OCI-LY1 (cell line): Measurements from ENCODE around the gene PTPRM.

Source experiments
- H2AFZ ChIP-seq: fragments of 200-600 bp; sonication (generic), shearing (Covaris generic); 2 replicates; pipeline ENCODE4 v1.6.0; 2014; ENCODE audit warnings: antibody characterized with exemption, mild to moderate bottlenecking, low read length
- H3F3A ChIP-seq: fragments of 200-600 bp; sonication (generic), shearing (Covaris generic); 2 replicates; pipeline ENCODE4 v1.6.0; 2014; ENCODE audit warnings: mild to moderate bottlenecking, antibody characterized with exemption, low read length, moderate library complexity; ENCODE audit not compliant: insufficient read depth
- H3K27ac ChIP-seq: fragments of 200-600 bp; sonication (generic); 2 replicates; pipeline ENCODE4 v1.5.1; 2014; ENCODE audit warnings: low read length, mixed run types, mild to moderate bottlenecking, low read depth; ENCODE audit not compliant: poor library complexity, severe bottlenecking
- H3K27me3 ChIP-seq: fragments of 200-600 bp; sonication (generic); 2 replicates; pipeline ENCODE4 v1.6.0; 2014; ENCODE audit warnings: antibody characterized with exemption, mild to moderate bottlenecking, low read length, moderate library complexity; ENCODE audit not compliant: insufficient read depth
- H3K36me3 ChIP-seq: fragments of 200-600 bp; sonication (generic); 2 replicates; pipeline ENCODE4 v1.6.1; 2014; ENCODE audit warnings: mild to moderate bottlenecking, antibody characterized with exemption, low read length, moderate library complexity, mixed read lengths; ENCODE audit not compliant: insufficient read depth
- H3K4me1 ChIP-seq: fragments of 200-600 bp; sonication (generic); 2 replicates; pipeline ENCODE4 v1.5.1; 2014; ENCODE audit warnings: mild to moderate bottlenecking, low read length, moderate library complexity; ENCODE audit not compliant: insufficient read depth, severe bottlenecking
- H3K4me2 ChIP-seq: fragments of 200-600 bp; sonication (generic), shearing (Covaris generic); 2 replicates; pipeline ENCODE4 v1.6.1; 2014; ENCODE audit warnings: low read length
- H3K4me3 ChIP-seq: fragments of 200-600 bp; sonication (generic); 2 replicates; pipeline ENCODE4 v1.5.1; 2014; ENCODE audit warnings: low read length, low read depth, mild to moderate bottlenecking, mixed read lengths; ENCODE audit not compliant: poor library complexity, severe bottlenecking
- H3K79me2 ChIP-seq: fragments of 200-600 bp; shearing (Covaris generic); 2 replicates; pipeline ENCODE4 v1.6.1; 2016; ENCODE audit warnings: mixed run types, low read length, mixed read lengths; ENCODE audit not compliant: insufficient read depth
- H3K9ac ChIP-seq: fragments of 200-600 bp; sonication (generic), shearing (Covaris generic); 2 replicates; pipeline ENCODE4 v1.6.1; 2014; ENCODE audit warnings: mild to moderate bottlenecking, low read length, mixed read lengths
- H3K9me2 ChIP-seq: fragments of 200-600 bp; sonication (generic), shearing (Covaris generic); 2 replicates; pipeline ENCODE4 v1.6.1; 2014; ENCODE audit warnings: low read depth, mild to moderate bottlenecking, low read length, mixed read lengths
- H3K9me3 ChIP-seq: fragments of 200-600 bp; shearing (Covaris generic); 2 replicates; pipeline ENCODE4 v1.6.1; 2014; ENCODE audit warnings: low read length, mixed read lengths
- H4K20me1 ChIP-seq: fragments of 200-600 bp; sonication (generic), shearing (Covaris generic); 2 replicates; pipeline ENCODE4 v1.6.0; 2016; ENCODE audit warnings: mild to moderate bottlenecking, low read length; ENCODE audit not compliant: insufficient read depth
- CTCF ChIP-seq: fragments of 200-600 bp; sonication (generic), shearing (Covaris generic); IDR thresholded peaks from 2 replicates; pipeline ENCODE4 v1.5.1; 2017; ENCODE audit warnings: mild to moderate bottlenecking, antibody characterized with exemption, low read length, moderate library complexity, mixed read lengths
- EZH2 ChIP-seq: fragments of 200-600 bp; sonication (generic), shearing (Covaris generic); IDR thresholded peaks from 2 replicates; pipeline ENCODE4 v1.8.0; 2017; ENCODE audit warnings: borderline replicate concordance, mixed run types, mild to moderate bottlenecking, antibody characterized with exemption, low read length, moderate library complexity, mixed read lengths

PTPRM gene

GRCh38 chr18:8186413-8186812, 619.3 kb downstream of the PTPRM start:
- no peak overlapping the region for H2AFZ ChIP-seq
- no peaks in the 10 kb centered on the region for H3K36me3 ChIP-seq
- no peaks in the 10 kb centered on the region for H3K9me2 ChIP-seq
- no peak overlapping the region for H3K4me2 ChIP-seq
- H3K4me1 ChIP-seq: no peaks in the 10 kb centered on the region
- H3K27me3 ChIP-seq: no peaks in the 10 kb centered on the region
- H3K9me3 ChIP-seq: no peaks in the 10 kb centered on the region
- no peak overlapping the region for H3K9ac ChIP-seq
- no peak for TF ChIP-seq CTCF
- no peak for TF ChIP-seq EZH2
- H4K20me1 ChIP-seq: no peaks in the 10 kb centered on the region
- no peak overlapping the region for H3K4me3 ChIP-seq
- no peaks in the 10 kb centered on the region for H3K79me2 ChIP-seq
- H3K27ac ChIP-seq: no peak overlapping the region
- H3F3A ChIP-seq: no peaks in the 10 kb centered on the region

- TF ChIP-seq CTCF (no peak), EZH2 (no peak)
- no peak overlapping the region for H3K4me3 ChIP-seq
- H3K36me3 ChIP-seq: no peaks in the 10 kb centered on the region
- no peaks in the 10 kb centered on the region for H3K27me3 ChIP-seq
- H3K27ac ChIP-seq: no peak overlapping the region
- no peaks in the 10 kb centered on the region for H4K20me1 ChIP-seq
- H3K9me3 ChIP-seq: no peaks in the 10 kb centered on the region
- no peaks in the 10 kb centered on the region for H3K4me1 ChIP-seq
- no peak overlapping the region for H2AFZ ChIP-seq
- H3F3A ChIP-seq: no peaks in the 10 kb centered on the region
- no peak overlapping the region for H3K4me2 ChIP-seq
- no peaks in the 10 kb centered on the region for H3K9me2 ChIP-seq
- no peak overlapping the region for H3K9ac ChIP-seq
- H3K79me2 ChIP-seq: no peaks in the 10 kb centered on the region
Measured at GRCh38 chr18:8188184-8188583, 621.1 kb downstream of the PTPRM start.

- Histone ChIP-seq H3K4me1 (no peaks in the 10 kb centered on the region), H3K27me3 (no peaks in the 10 kb centered on the region), H3K9me2 (no peaks in the 10 kb centered on the region), H3K9me3 (no peaks in the 10 kb centered on the region), H3K4me3 (no peak overlapping the region), H3K79me2 (no peaks in the 10 kb centered on the region), H4K20me1 (no peaks in the 10 kb centered on the region), H3K4me2 (no peak overlapping the region), H3K9ac (no peak overlapping the region), H3K36me3 (no peaks in the 10 kb centered on the region), H3K27ac (no peak overlapping the region), H3F3A (no peaks in the 10 kb centered on the region), H2AFZ (no peak overlapping the region)
- TF ChIP-seq EZH2: no peak
- no peak for TF ChIP-seq CTCF
Measured at GRCh38 chr18:8190980-8191379, 623.9 kb downstream of the PTPRM start.
